IPS-18c (cell line): ENCODE measurements around the gene CAPSL.

Experiments
- H3K4me3 ChIP-seq: 2 replicates; pipeline ENCODE4 v1.7.0; 2013; ENCODE audit warnings: low read depth, mild to moderate bottlenecking, low read length, moderate library complexity; ENCODE audit not compliant: insufficient read depth
- H3K9me3 ChIP-seq: one replicate; pipeline ENCODE4 v1.6.1; 2013; ENCODE audit warnings: mild to moderate bottlenecking, low read length, moderate library complexity; ENCODE audit not compliant: control insufficient read depth, insufficient read depth

Gene CAPSL

GRCh38 chr5:35884773-35885172, 53.6 kb downstream of the CAPSL start:
- H3K4me3 ChIP-seq: no peak overlapping the region
- H3K9me3 ChIP-seq: no peaks in the 10 kb centered on the region

- Histone ChIP-seq H3K4me3 (no peak overlapping the region), H3K9me3 (no peaks in the 10 kb centered on the region)
Measured at GRCh38 chr5:35884191-35884769, 54.1 kb downstream of the CAPSL start.

- H3K9me3 ChIP-seq: no peaks in the 10 kb centered on the region
- no peak overlapping the region for H3K4me3 ChIP-seq
Measured at GRCh38 chr5:35881758-35882157, 56.7 kb downstream of the CAPSL start.

GRCh38 chr5:35880156-35880555, 58.3 kb downstream of the CAPSL start:
- Histone ChIP-seq H3K4me3 (no peak overlapping the region), H3K9me3 (no peaks in the 10 kb centered on the region)

GRCh38 chr5:35879649-35880048, 58.8 kb downstream of the CAPSL start:
- no peak overlapping the region for H3K4me3 ChIP-seq
- no peaks in the 10 kb centered on the region for H3K9me3 ChIP-seq

GRCh38 chr5:35879096-35879495, 59.3 kb downstream of the CAPSL start:
- no peak overlapping the region for H3K4me3 ChIP-seq
- no peaks in the 10 kb centered on the region for H3K9me3 ChIP-seq

GRCh38 chr5:35878079-35878478, 60.3 kb downstream of the CAPSL start:
- no peak overlapping the region for H3K4me3 ChIP-seq
- no peaks in the 10 kb centered on the region for H3K9me3 ChIP-seq

GRCh38 chr5:35877655-35878054, 60.8 kb downstream of the CAPSL start:
- Histone ChIP-seq H3K4me3 (no peak overlapping the region), H3K9me3 (no peaks in the 10 kb centered on the region)

GRCh38 chr5:35876922-35877321, 61.5 kb downstream of the CAPSL start:
- peaks cover under 1% of the 10 kb centered on the region for H3K9me3 ChIP-seq
- H3K4me3 ChIP-seq: no peak overlapping the region

- Histone ChIP-seq H3K9me3 (peaks cover 2% of the 10 kb centered on the region), H3K4me3 (no peak overlapping the region)
Measured at GRCh38 chr5:35876454-35876853, 62.0 kb downstream of the CAPSL start.

GRCh38 chr5:35870605-35871004, 67.8 kb downstream of the CAPSL start:
- H3K9me3 ChIP-seq: peaks cover 2% of the 10 kb centered on the region

GRCh38 chr5:35869685-35870277, 68.6 kb downstream of the CAPSL start:
- peaks cover 2% of the 10 kb centered on the region for H3K9me3 ChIP-seq

More at GRCh38 chr5:35870605-35871004, 67.8 kb downstream of the CAPSL start:
- no peak overlapping the region for H3K4me3 ChIP-seq

GRCh38 chr5:35867998-35868397, 70.4 kb downstream of the CAPSL start:
- H3K4me3 ChIP-seq: no peak overlapping the region
- peaks cover 2% of the 10 kb centered on the region for H3K9me3 ChIP-seq

More at GRCh38 chr5:35869685-35870277, 68.6 kb downstream of the CAPSL start:
- H3K4me3 ChIP-seq: no peak overlapping the region

- H3K4me3 ChIP-seq: no peak overlapping the region
- H3K9me3 ChIP-seq: peaks cover 4% of the 10 kb centered on the region
Measured at GRCh38 chr5:35863159-35863558, 75.3 kb downstream of the CAPSL start.

GRCh38 chr5:35862126-35862525, 76.3 kb downstream of the CAPSL start:
- H3K9me3 ChIP-seq: peaks cover 4% of the 10 kb centered on the region

GRCh38 chr5:35861718-35862117, 76.7 kb downstream of the CAPSL start:
- H3K4me3 ChIP-seq: no peak overlapping the region
- H3K9me3 ChIP-seq: peaks cover 4% of the 10 kb centered on the region

More at GRCh38 chr5:35862126-35862525, 76.3 kb downstream of the CAPSL start:
- H3K4me3 ChIP-seq: no peak overlapping the region

- Histone ChIP-seq H3K4me3 (no peak overlapping the region), H3K9me3 (peaks cover 4% of the 10 kb centered on the region)
Measured at GRCh38 chr5:35860686-35861085, 77.7 kb downstream of the CAPSL start.

GRCh38 chr5:35859101-35859661, 79.2 kb downstream of the CAPSL start:
- H3K4me3 ChIP-seq: no peak overlapping the region
- peaks cover 4% of the 10 kb centered on the region for H3K9me3 ChIP-seq
